GM19455 (cell line): ENCODE data around the gene ELAVL3.
"Not testable (repeated sequence)": the region's sequence is repeated elsewhere in the genome, so short reads cannot be mapped to it uniquely, and the experiment has no call there.

Source experiments
- ATAC-seq: cut with Tn5 transposase; IDR thresholded peaks from one replicate; pipeline ENCODE4 v1.9.1; 2021; ENCODE audit not compliant: unreplicated experiment

Gene ELAVL3

DNA sequence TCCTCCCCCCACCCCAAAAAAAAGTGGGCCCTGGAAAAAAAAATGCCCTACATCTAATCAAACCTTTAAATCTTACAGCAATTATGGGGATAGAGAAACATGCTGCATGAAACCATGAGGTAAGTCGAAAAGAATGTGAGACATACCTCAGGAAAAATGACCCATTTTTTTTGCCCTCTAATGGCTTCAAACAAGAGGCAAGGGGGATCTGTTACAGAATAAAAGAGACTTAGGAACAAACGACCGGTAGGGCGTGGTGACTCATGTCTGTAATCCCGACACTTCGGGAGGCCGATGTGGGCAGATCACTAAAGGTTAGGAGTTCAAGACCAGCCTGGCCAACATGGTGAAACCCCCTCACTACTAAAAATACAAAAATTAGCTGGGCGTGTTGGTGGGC, 70.2 kb downstream of the ELAVL3 start:
- no peak for ATAC-seq

GRCh38 chr19:11408591-11408990, 72.3 kb downstream of the ELAVL3 start:
- no peak for ATAC-seq

- not testable (repeated sequence) for ATAC-seq
Observed at GRCh38 chr19:11406703-11407236, 74.1 kb downstream of the ELAVL3 start.

- ATAC-seq, result no peak
Observed at GRCh38 chr19:11405846-11406643, 74.8 kb downstream of the ELAVL3 start.

DNA sequence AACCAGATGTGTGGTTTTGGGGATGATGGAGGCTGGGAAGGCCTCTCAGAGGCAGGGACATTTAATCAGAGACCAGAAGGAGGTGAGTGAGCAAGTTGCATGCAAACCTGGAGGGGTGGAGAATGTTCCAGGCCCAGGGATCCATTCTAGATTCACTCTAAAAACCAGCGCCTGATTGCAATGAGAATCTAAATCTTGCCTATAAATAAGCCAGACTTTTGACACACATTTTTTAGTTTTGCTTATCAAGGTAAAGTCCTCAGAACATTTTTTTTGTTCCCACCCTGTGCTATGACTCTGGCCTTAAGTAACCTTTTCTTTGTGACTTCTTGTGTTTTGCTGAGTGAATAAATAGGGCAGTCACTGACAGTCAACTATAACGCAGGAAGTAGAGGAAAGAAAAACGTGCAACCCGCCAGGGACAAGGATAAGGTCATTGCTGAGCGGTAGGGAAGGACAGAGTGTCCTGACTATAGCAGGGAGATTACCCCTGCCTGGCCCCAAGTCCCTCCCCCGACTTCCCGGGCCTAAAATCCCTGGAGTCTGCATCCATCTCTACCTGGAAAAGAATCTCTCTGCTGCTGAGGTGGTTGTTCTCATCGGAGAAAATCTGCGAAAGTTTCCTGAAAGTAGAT, 76.1 kb downstream of the ELAVL3 start:
- ATAC-seq, result no peak

- ATAC-seq, result no peak
Observed at GRCh38 chr19:11401808-11402543, 78.9 kb downstream of the ELAVL3 start.
